AG10803 (cell line): Measurements from ENCODE around the gene ACTR5.

Experiments used
- DNase-seq: peaks from one replicate; pipeline ENCODE4 v3.0.0; 2010; ENCODE audit warnings: low read depth
- H3K4me3 ChIP-seq: 2 replicates; pipeline ENCODE4 v1.5.1; 2011; ENCODE audit warnings: mild to moderate bottlenecking, low read length, control low read depth
- CTCF ChIP-seq: conservative IDR thresholded peaks from 2 replicates; pipeline ENCODE4 v1.5.1; 2011; ENCODE audit warnings: mild to moderate bottlenecking, low read length, control low read depth, inconsistent platforms

The ACTR5 gene

GRCh38 chr20:38745757-38746156 is 2.5 kb upstream of the ACTR5 start:
- DNase-seq: no peak
- no peak for TF ChIP-seq CTCF

DNA sequence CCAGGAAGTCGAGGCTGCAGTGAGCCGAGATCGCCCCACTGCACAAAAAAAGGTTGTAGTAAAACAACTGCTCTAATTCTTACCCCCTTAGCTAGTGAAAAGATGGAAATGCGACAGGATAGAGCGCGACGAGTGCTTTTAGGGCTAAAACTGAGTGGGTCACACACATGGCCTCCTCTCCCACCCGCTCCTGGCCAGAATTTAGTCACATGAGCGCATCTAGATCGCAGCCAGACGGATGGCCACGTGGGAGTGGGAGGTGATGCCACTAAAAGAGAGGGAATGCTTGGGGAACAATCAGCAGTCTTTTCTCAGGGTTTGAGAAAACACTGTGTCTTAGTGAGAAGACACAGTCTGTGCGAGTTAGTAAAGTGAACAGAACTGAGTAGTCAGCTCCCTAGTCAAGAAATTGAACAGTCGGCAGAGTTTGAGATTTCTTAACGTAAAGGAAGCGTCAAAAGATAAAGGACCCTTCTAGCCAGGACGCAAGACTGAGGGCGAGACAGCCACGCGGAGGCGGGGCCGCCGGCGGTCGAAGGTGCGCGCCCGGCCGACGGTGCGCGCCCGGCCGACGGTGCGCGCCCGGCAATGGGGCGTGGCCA is 664 bp upstream of the ACTR5 start:
- H3K4me3 ChIP-seq: peak overlapping the region; percentile 62
- TF ChIP-seq CTCF: no peak
- no peak for DNase-seq

More at GRCh38 chr20:38745757-38746156, 2.5 kb upstream of the ACTR5 start:
- no peak overlapping the region for H3K4me3 ChIP-seq

DNA sequence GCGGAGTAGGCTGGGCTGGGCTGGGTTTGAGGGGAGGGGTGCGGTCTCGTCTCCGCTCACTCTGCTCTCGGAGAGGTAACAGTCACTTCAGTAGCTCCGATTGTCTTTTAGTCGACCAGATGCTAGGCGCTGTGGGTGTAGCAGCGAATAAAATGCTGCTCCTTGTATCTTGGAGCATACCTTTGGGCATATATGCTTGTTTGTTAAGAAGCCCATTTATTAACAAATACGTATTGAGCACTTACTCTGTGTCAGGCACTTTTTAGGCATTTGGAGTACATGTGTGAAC is 545 bp downstream of the ACTR5 start:
- TF ChIP-seq CTCF: no peak
- no peak for DNase-seq
- peak overlapping the region; percentile 92 for H3K4me3 ChIP-seq

DNA sequence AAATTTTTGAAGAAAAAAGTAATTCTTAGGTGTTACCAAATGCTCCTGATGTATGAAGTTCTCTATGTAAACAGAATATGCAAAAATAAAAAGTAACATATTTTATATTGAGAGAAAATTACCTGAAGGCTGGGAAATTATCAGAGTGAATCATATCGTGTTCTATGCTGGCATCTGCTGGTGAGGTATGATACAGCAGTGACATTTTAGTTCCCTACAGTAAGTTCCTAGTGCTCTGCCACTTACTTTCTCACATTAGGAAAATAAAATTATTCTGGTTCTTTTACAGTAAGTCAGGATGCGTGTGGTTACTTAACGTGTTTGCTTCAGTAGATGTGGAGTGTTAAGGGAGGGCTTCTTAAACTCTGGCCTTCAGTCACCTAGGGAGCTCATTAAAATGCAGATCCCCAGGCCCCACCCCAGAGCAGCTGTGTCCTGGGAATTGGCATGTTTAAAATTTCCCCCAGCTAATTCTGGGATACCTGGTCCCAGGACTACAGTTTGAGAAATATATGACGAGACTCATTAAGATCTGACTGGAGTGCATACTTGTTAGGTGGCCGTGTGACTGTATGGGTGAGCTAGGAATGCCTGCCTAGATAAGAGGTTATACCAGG is 3.2 kb downstream of the ACTR5 start:
- H3K4me3 ChIP-seq: no peak overlapping the region
- peak; percentile 36 for DNase-seq
- TF ChIP-seq CTCF: peak; percentile 75

DNA sequence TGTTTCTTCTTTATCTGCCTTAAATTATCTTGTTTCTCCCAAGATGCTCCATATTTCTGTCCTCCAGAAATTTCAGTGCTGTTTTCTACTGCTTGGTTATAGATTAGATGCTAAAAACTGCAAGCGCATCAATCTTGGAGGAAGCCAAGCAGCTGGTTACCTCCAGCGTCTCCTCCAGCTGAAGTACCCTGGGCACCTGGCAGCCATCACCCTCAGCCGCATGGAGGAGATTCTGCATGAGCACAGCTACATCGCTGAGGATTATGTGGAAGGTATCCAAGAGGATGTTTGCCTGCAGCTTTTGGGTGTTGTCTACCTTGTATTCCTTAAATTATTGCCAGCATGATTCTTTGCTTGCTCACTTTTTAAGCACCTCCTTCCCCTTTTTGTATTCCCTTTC is 3.8 kb downstream of the ACTR5 start:
- no peak overlapping the region for H3K4me3 ChIP-seq
- no peak for DNase-seq

GRCh38 chr20:38754924-38755323 is 6.7 kb downstream of the ACTR5 start:
- TF ChIP-seq CTCF: no peak
- DNase-seq: no peak
- H3K4me3 ChIP-seq: no peak overlapping the region

More for the DNA sequence above, 3.8 kb downstream of the ACTR5 start:
- TF ChIP-seq CTCF: no peak

DNA sequence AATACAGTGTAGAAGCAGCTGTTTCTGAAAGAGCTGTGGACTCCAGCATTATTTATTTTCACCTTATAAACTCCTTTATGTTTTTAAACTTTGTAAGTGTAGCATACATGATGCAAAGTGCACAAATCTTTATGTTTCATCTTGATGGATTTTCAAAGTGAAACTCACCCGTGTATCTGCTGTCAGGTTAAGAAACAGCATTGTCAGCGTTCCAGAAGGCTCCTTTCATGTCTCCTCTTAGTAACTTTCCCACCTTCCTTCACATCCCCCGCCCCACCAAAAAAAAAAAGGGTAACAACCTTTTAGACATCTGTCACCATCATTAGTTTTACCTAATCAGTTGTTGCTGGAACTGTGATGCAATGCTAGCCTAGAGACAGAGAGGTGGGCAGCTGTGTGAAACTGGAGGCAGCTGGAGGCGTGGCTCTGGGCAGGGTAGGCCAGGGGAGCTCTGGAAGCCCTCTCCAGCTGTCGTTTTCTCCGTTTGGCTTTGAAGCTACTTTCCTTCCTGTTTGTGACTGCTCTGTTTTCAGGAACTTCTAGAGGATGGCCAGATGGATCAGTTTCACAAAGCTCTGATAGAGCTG is 7.2 kb downstream of the ACTR5 start:
- no peak for TF ChIP-seq CTCF
- H3K4me3 ChIP-seq: no peak overlapping the region
- DNase-seq: no peak
